Measurements from ENCODE around the gene SATL1. TPM values are rescaled to one million over a fixed set of nuclear protein-coding genes. Genes with fewer than 3 reads are reported as not detected.

SATL1 gene
- total and polyA plus RNA-seq, 2 donors (not counting 3 experiments of a cell fraction or from before 2014, with no cell fraction given) = not detected

GRCh38 chrX:85140964-85141363 is 102.6 kb downstream of the SATL1 start:
- no peak for FAIRE-seq
- TF ChIP-seq, protein P1, sequence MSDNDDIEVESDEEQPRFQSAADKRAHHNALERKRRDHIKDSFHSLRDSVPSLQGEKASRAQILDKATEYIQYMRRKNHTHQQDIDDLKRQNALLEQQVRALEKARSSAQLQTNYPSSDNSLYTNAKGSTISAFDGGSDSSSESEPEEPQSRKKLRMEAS (IDR thresholded peaks at IDR 0.05; ENCODE audit: insufficient read depth, insufficient read length) = no peak
- TF ChIP-seq POLR2A (IDR thresholded peaks at IDR 0.05; ENCODE audit: low read depth, low read length) (no peak), EZH2 (IDR thresholded peaks at IDR 0.05; ENCODE audit: borderline replicate concordance, low read depth, low read length, severe bottlenecking) (no peak), GATA2 (IDR thresholded peaks at IDR 0.05; ENCODE audit: insufficient read depth, insufficient read length, low read depth, low read length) (no peak), MYC (IDR thresholded peaks at IDR 0.05; ENCODE audit: low read depth, low read length) (no peak), FOS (IDR thresholded peaks at IDR 0.05; ENCODE audit: borderline replicate concordance, insufficient read depth, low read length) (no peak), POLR2AphosphoS5 (IDR thresholded peaks at IDR 0.05; ENCODE audit: insufficient read depth, low read depth, low read length) (no peak), JUN (IDR thresholded peaks at IDR 0.05; ENCODE audit: borderline replicate concordance, insufficient read depth, insufficient read length, low read depth) (no peak), CTCF (IDR thresholded peaks at IDR 0.05; ENCODE audit: extremely low read depth in 1 of 2, insufficient read depth in 1 of 2, low read depth in 1 of 2, low read length in 2 of 2) (no peak)
- dilution Hi-C loops (cut with MboI; ENCODE audit: extremely low pct_ligation_motif_present, low sequenced_read_pairs) (no loop called here), intact Hi-C loops (cut with micrococcal nuclease) (no loop called here)
- Histone ChIP-seq H4K20me1 (replicated peaks; ENCODE audit: control insufficient read depth, extremely low read depth, insufficient read depth, low read length) (no peaks in the 10 kb centered on the region), H2AFZ (ENCODE audit: low read depth, low read length) (no peak overlapping the region), H3K9me3 (replicated peaks; ENCODE audit: control insufficient read depth, insufficient read depth, low read length) (no peaks in the 10 kb centered on the region), H3K36me3 (ENCODE audit: control insufficient read depth in 2 of 2, extremely low read depth in 1 of 2, insufficient read depth in 2 of 2, low read length in 2 of 2) (no peaks in the 10 kb centered on the region), H3K27ac (ENCODE audit: insufficient read depth, low read depth, low read length) (no peak overlapping the region), H3K27me3 (ENCODE audit: control insufficient read depth in 2 of 2, insufficient read depth in 2 of 2, low read length in 2 of 2) (no peaks in the 10 kb centered on the region), H3K4me3 (replicated peaks in 1 of 3; ENCODE audit: insufficient read depth in 1 of 3, low read depth in 1 of 3, low read length in 3 of 3) (no peak overlapping the region), H3K9me1 (replicated peaks; ENCODE audit: control insufficient read depth, extremely low read depth, insufficient read depth, low read length) (no peaks in the 10 kb centered on the region), H3K9ac (replicated peaks; ENCODE audit: extremely low read depth, insufficient read depth, low read length) (no peak overlapping the region), H3K4me1 (ENCODE audit: control insufficient read depth, extremely low read depth, insufficient read depth, low read length) (no peaks in the 10 kb centered on the region), H3K4me2 (ENCODE audit: insufficient read depth, low read length) (no peak overlapping the region), H3K79me2 (ENCODE audit: control insufficient read depth, insufficient read depth, low read length) (no peaks in the 10 kb centered on the region)
- no TSS peak for BruUV-seq (replicated peaks)
- CTCF ChIA-PET = no interaction called here
- POLR2A ChIA-PET = no interaction called here
- no peak for DNase-seq (ENCODE audit: low read depth, low spot score)

All from endothelial cell of umbilical vein (primary cell).